ENCODE measurements around the gene KCNQ1.

DNA sequence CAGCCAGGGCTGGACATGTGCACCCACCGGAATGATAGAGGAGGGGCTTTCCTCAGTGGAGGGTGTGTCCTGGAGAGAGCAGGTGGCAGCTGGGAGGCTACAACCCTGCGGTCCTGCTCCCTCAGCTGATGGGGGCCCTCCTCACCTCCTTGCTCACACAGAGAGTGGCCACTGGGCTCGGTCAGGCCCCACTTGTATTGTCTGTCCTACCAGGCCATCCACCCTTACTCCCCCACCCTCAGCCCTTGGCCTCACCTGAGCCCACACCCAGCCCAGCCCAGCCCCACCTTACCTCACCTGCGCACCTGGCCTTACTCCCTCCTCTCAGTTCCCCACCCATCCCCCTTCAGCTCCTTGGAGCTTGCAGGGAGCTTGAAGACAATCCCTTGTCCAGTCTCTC, 3.6 kb upstream of the KCNQ1 start:
- TF ChIP-seq EZH2phosphoT487 (IDR thresholded peaks at IDR 0.05; ENCODE audit: insufficient read depth, low read depth): no peak
- TF ChIP-seq EZH2 (IDR thresholded peaks at IDR 0.05; ENCODE audit: insufficient read depth, poor library complexity, severe bottlenecking): no peak
